Measurements from ENCODE around the gene URB2.

URB2 gene

GRCh38 chr1:229645324-229645993 is 19.4 kb downstream of the URB2 start:
- no peak for DNase-seq (ENCODE audit: low read depth)

- DNase-seq (ENCODE audit: low read depth) = no peak
These were observed 22.4 kb downstream of the URB2 start for GRCh38 chr1:229648406-229648805.

DNA sequence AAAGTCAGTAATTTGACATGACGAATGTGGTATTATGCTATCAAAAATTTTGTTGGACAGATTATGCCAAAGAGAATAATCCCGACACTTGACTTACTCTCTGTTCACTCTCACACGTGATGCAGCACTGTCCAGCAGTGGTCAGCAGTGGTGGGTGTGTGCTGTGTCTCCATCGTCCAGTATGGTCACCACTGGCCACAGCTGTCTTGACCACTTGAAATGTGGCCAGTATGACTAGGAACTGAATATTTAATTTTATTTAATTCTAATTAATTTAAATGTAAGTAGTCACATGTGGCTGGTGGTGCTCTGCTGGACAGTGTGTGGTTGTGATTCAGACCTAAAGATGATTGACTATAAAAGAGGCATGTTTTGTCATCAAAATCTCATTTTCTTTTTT is 24.0 kb downstream of the URB2 start:
- no peak for DNase-seq (ENCODE audit: low read depth)

GRCh38 chr1:229651546-229651945 is 25.5 kb downstream of the URB2 start:
- no peak for DNase-seq (ENCODE audit: low read depth)

- no peak for DNase-seq (ENCODE audit: low read depth)
These were observed 27.4 kb downstream of the URB2 start for GRCh38 chr1:229653420-229653819.

DNA sequence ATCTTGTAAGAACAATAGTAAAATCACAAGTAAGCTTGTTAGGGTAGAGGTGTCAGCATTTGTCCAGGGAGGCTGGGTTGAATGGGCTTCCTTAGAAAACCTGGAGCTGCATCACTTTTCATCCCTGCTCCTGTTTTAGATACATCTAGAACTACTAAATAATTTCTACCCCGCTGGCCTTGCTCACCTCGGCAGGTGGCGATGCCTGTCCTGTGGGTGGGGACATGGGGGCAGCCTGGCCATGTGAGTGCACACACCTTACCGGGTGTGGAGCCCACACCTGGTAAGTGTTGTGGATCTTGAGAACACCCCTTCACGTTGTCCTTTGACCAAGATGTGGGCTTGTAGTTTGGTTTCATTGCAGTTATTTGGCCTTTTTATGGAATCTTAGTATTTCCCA is 29.7 kb downstream of the URB2 start:
- no peak for DNase-seq (ENCODE audit: low read depth)

DNA sequence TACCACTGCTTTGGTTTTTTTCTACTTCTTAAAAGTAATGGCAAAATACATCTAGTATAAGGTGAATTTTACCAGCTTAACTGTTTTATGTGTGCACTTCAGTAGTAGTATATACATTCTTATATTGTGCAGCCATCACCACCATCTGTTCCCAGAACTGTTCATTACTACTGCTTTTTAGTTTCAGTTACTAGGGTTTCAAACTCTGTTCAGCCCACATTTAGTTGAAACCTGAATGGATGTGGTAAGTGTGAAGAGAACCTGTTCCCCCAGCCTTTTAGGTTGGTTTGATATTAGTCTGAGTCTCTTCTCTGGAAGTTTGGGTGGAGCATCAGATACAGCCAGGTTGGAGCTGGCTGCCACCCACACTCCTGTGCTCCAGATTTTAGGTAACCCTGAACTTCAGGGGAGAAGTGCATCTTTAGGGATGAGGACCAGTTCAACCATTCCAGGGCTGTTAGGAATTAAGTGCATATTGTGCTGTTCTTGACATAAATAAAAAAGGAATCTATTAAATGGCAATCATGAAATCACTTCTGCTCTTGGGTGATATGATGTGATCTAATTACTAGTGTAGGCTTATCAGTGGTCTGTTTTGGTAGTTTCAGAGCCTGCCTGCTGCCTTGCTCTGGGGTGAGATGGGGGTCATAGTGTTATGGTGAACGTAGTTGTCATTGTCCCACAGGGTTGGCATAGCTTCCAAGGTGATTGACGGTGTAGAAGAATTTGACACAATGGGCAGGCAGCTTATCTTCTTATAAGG is 32.1 kb downstream of the URB2 start:
- DNase-seq (ENCODE audit: low read depth) = no peak

DNA sequence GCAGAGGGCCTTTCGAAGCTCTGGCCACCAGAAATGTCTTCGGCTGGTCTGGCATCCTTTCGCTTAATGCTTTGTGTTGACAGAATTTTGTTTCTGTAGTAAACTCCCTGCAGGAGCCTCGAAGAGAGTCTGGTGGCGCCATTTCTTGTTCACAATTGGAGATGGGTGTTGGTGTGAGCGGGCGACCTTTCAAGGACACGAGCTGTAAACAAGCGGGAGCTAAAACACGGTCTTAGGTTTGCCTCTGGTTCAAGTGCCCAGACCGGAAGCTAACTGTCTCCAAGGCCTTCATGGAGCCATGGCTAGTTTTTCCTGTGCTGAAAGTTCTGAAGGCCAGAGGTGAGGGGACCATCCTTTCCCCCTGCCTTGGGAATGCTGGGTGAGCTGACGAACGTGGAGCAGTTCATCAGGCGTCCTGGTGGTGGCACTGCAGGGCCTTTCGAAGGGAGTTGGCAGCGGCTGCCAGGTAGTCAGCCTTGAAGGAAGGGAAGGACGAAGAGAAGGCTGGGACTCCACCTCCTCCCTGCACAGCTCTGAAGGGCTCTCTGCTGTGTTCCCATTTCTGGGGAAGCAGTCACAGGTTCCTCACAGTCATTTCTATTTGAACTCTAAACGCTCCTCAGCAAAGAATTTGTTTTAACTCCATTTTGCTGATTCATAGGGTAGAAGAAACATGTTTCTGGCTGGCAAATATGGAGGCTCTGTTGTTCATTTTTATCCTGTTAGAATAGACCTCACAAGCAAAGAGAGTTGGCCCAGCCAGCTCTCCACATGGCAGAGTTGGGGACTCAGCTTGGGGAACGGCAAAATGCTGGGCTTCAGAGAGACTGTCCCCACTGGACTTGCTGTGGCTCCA is 35.2 kb downstream of the URB2 start:
- DNase-seq (ENCODE audit: low read depth) = peak; percentile 63

GRCh38 chr1:229661897-229662296 is 35.9 kb downstream of the URB2 start:
- DNase-seq (ENCODE audit: low read depth) = no peak

DNA sequence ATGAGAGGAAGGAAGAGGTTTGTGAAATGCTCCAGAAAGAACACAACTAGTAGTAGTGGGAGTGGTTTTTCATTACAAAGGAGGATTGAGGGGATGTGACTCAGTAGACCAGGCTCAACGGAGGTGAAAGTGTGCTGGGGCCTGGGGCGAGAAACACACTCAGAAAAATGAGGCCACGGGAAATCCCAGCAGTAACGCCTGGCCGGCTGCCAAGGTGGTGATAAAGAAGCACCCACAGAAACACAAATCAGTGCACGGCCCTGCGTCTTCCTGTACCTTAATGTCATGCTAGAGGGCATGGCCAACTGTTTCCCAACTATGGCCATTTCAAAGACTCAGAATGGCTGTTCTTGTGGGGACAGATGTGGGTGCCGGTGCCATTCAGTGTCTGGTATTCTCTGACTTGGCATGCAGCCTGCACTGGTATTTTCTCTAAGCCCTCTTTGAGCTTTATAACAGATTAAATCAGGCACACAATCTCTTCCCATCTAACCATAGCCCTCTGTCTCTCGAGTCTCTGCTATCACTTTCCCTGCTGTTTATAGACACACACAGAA is 38.2 kb downstream of the URB2 start:
- peak; percentile 85 for DNase-seq (ENCODE audit: low read depth)

DNA sequence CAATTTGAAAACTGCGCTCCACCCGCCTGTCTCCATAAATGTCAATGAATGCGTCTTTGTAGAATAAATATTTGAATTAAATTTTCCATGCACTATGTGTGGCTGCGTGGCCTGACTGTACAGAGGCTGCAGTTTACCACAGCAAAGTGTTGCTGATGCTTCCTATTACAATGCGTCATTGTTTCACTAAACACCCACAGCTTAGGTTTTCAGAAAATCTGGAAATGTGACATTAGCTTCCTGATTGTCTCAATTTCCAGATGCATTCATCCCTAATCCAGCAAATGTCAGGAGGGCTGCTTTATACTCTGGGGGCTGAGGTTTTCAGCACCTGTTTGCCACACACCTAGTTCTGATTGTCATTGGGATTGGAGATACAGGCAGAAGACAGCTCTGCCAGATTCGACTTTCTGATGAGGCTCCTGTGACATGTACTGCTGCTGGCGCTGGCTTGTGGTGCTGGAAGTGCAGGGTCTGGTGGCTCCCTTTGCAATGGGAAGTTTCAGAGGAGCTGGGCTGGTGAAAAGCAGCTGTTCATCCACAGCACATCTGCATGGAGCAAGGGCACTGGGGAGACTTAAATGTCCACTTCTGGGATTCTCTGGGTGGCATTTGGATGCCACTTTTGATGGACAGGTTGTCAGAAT is 40.0 kb downstream of the URB2 start:
- no peak for DNase-seq (ENCODE audit: low read depth)

GRCh38 chr1:229666585-229666984 is 40.5 kb downstream of the URB2 start:
- no peak for DNase-seq (ENCODE audit: low read depth)

DNA sequence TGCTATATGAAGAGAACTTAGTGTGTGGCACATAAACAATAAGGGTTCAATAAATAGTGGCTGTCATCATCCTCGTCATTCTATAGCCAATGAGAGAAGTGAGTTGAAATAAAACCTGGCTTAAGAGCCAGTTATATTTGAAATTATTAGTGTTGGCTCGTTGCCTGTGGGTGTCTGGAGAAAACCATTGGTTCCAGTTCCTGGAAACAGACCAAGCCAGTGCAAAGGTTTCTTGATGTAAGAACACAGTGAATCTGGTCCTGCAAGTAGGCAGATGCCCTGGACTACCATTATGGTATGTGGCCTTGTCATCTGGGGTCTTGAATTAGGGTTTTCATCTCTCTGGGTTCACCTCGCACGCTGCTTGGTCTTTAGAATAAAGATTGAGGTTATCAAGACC is 43.3 kb downstream of the URB2 start:
- DNase-seq (ENCODE audit: low read depth) = no peak

DNA sequence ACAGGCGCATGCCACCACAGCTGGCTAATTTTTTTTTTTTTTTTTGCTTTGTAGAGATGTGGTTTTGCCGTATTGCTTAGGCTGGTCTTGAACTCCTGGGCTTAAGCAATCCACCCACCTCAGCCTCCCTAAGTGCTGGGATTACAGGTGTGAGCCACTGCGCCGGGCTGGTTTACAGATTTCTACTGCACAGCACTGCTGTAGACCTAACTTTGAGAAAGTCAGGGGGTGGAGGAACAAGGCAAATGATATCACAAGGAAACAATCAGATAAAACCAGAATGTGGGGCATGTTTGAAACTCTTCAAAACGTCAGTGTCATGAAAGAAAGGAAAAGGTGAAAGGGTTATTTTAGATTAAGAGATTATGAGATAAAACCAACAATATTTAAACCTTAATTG is 45.3 kb downstream of the URB2 start:
- no peak for DNase-seq (ENCODE audit: low read depth)

- DNase-seq (ENCODE audit: low read depth) = no peak
These were observed 46.2 kb downstream of the URB2 start for GRCh38 chr1:229672246-229672645.

DNA sequence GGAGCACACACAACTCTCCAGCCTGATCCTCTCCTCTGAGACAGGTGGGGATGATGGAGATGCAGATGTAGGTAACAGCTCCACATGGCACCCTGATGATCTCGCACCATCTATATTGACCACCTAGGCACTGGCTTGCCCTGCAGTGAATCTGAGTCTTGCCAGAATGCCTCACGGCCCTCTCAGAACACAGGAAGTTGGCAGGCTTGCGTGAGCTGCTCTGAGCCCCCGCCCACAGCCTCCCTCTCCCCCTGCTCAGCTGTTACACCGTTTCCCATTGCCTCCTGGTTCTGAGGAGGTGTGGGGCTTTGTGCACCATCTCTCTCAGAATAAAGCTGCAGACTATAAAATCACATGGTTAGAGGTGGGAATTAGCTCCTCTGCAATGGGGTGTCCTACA is 48.0 kb downstream of the URB2 start:
- no peak for DNase-seq (ENCODE audit: low read depth)

DNA sequence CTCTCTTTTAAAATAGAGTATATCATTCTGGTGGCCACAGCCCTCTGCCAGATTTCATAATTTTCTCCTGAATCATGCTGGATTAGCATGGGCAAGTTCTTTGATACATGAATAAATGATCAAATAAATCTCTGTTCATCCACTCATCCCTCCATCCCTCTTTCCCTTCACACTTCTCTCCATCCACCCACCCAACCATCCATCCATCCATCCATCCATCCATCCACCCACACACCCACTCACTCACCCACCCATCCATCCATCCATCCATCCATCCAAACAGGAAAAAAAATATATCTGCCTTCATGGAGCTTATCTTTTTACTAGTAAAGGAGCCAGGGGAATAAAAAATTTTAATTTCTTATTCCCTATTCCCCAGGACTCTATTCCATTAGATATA is 49.3 kb downstream of the URB2 start:
- no peak for DNase-seq (ENCODE audit: low read depth)

DNA sequence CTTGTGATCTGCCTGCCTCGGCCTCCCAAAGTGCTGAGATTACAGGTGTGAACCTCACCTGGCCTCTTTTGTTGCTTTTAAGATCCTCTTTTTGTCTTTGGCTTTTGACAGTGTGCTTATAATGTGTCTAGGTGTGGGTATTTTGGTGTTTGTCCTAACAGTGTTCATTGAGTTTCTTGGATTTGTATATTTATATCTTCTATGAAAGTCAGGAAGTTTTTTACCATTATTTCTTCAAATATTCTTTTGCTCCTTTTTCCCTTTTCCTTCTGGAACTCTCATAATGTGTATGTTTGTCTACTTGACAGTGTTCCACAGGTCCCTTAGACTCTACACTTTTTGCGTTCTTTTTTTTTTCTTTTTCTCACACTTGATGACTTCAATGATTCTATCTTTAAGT is 59.1 kb downstream of the URB2 start:
- DNase-seq (ENCODE audit: low read depth) = no peak

- no peak for DNase-seq (ENCODE audit: low read depth)
These were observed 63.2 kb downstream of the URB2 start for GRCh38 chr1:229689273-229689672.

GRCh38 chr1:229689904-229690303 is 63.9 kb downstream of the URB2 start:
- no peak for DNase-seq (ENCODE audit: low read depth)

- no peak for DNase-seq (ENCODE audit: low read depth)
These were observed 64.6 kb downstream of the URB2 start for GRCh38 chr1:229690662-229691061.

GRCh38 chr1:229691362-229691761 is 65.3 kb downstream of the URB2 start:
- DNase-seq (ENCODE audit: low read depth) = no peak

Data from activated T-cell treated with anti-CD3 and anti-CD28 coated beads for 48 hours (primary cell).